ENCODE results near the gene NXPH4.
A peak's percentile ranks its signal among the peaks of the same experiment; 100 is the strongest.

Gene NXPH4

GRCh38 chr12:57248934-57249742, 32.5 kb downstream of the NXPH4 start:
- DNase-seq: no peak

GRCh38 chr12:57250541-57250940, 33.9 kb downstream of the NXPH4 start:
- DNase-seq: no peak

GRCh38 chr12:57250956-57251355, 34.4 kb downstream of the NXPH4 start, which contains the start of gene STAC3:
STAC3 (minus strand) TSS chr12:57251187; CDS start chr12:57249636, 1,551 bp downstream.
- no peak for DNase-seq

- DNase-seq: no peak
These were observed 38.1 kb downstream of the NXPH4 start for GRCh38 chr12:57254506-57255280.

- DNase-seq: no peak
These were observed 39.3 kb downstream of the NXPH4 start for GRCh38 chr12:57255916-57256315.

- DNase-seq: no peak
These were observed 42.7 kb downstream of the NXPH4 start for GRCh38 chr12:57258977-57259970.

- no peak for DNase-seq
These were observed 43.8 kb downstream of the NXPH4 start for GRCh38 chr12:57260366-57260765.

- peak; percentile 52 for DNase-seq
These were observed 44.9 kb downstream of the NXPH4 start for GRCh38 chr12:57261428-57261865.

GRCh38 chr12:57262126-57262822, 45.7 kb downstream of the NXPH4 start:
- no peak for DNase-seq

- DNase-seq: no peak
These were observed 46.5 kb downstream of the NXPH4 start for GRCh38 chr12:57263096-57263495.

GRCh38 chr12:57266681-57267080, 50.1 kb downstream of the NXPH4 start:
- no peak for DNase-seq

GRCh38 chr12:57268264-57268663, 51.7 kb downstream of the NXPH4 start:
- DNase-seq: no peak

- peak; percentile 38 for DNase-seq
These were observed 54.4 kb downstream of the NXPH4 start for GRCh38 chr12:57270966-57271470.

- no peak for DNase-seq
These were observed 56.0 kb downstream of the NXPH4 start for GRCh38 chr12:57272337-57273151.

- no peak for DNase-seq
These were observed 56.9 kb downstream of the NXPH4 start for GRCh38 chr12:57273516-57273915.
